ENCODE results near the gene TSPAN3.

Gene TSPAN3

DNA sequence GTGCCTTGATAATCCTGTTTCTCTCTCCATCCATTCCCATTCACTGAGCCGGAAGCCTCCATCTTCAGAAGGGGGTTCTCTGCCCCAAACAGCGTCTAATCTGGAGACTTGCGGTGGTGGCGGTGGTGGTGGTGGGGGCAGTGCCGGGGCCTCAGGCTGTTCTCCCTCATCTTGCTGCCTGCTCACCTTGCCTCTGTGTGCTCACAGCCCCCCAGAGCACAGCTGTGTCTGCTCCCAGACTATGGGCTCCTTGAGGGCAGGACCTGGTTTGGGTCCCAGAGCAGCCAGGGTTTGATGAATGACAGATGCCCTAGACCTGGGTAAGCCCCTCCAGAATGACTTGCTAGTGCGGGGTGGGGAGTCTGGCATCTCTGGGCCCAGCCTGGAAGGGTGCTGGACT lies 76.4 kb downstream of the TSPAN3 start:
- Histone ChIP-seq H3K36me3 (replicated peaks in 1 of 2; ENCODE audit: control insufficient read depth in 2 of 2, insufficient read depth in 2 of 2, low read length in 2 of 2) (no peaks in the 10 kb centered on the region), H2AK5ac (ENCODE audit: low read depth, low read length) (no peak overlapping the region), H3K4me2 (ENCODE audit: insufficient read depth, low read length, poor library complexity, severe bottlenecking) (no peak overlapping the region), H3K18ac (ENCODE audit: low read length) (peak overlapping the region; percentile 52), H3K23ac (ENCODE audit: low read depth, low read length, poor library complexity) (no peak overlapping the region), H4K8ac (ENCODE audit: low read depth, low read length) (no peak overlapping the region), H3K79me1 (ENCODE audit: low read depth, low read length) (no peaks in the 10 kb centered on the region), H3K9me3 (replicated peaks in 1 of 2; ENCODE audit: control insufficient read depth in 2 of 2, insufficient read depth in 1 of 2, low read depth in 1 of 2, low read length in 2 of 2) (no peaks in the 10 kb centered on the region), H3K27ac (replicated peaks; ENCODE audit: low read length) (no peak overlapping the region), H2BK15ac (ENCODE audit: low read length) (peak overlapping the region; percentile 54), H3K4me1 (ENCODE audit: control insufficient read depth in 2 of 2, insufficient read depth in 1 of 2, low read depth in 1 of 2, low read length in 2 of 2) (peaks cover 0 to 5% of the 10 kb centered on the region in 2 donors), H3K27me3 (ENCODE audit: control insufficient read depth in 3 of 3, insufficient read depth in 3 of 3, low read depth in 1 of 3, low read length in 3 of 3) (peaks cover 0 to 52% (median 0%) of the 10 kb centered on the region in 3 experiments), H3K9ac (ENCODE audit: low read depth, low read length, poor library complexity) (no peak overlapping the region), H2BK5ac (ENCODE audit: low read length) (no peak overlapping the region), H3K4ac (ENCODE audit: low read length) (no peak overlapping the region), H3K4me3 (ENCODE audit: low read length in 2 of 2) (no peak overlapping the region), H2BK12ac (ENCODE audit: low read length) (peak overlapping the region; percentile 24), H2BK120ac (ENCODE audit: low read depth, low read length) (no peak overlapping the region), H4K91ac (ENCODE audit: low read depth, low read length, poor library complexity) (no peak overlapping the region), H2AFZ (ENCODE audit: low read length) (peak overlapping the region; percentile 82), H3K14ac (ENCODE audit: low read length) (peak overlapping the region; percentile 63)
- no CpG with 5 or more reads among the region's 6 CpGs for WGBS, 2 donors (ENCODE audit: extremely low coverage in 2 of 2, insufficient read length in 2 of 2, insufficient replicate concordance in 1 of 2)
- DNase-seq (ENCODE audit: low spot score) = no peak

DNA sequence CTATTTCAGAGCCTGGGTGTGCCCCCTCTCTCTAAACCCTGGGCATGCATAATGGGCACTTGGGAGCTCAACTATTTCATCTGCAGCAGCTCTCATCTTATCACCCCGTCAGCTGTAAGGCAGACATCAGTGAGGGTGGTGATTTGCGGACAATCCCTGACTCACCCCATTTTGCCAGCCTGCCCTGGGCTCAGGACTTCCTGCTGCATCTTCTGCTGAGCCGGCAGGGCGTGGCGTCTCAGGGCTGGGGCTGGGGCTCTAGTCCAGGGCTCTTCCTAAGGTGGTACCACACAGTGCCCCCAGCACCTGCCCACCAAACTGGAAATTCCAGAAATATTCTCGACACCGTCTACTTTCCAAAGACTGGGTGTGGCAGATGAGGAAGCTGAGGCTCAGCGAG lies 76.9 kb downstream of the TSPAN3 start:
- Histone ChIP-seq H4K8ac (ENCODE audit: low read depth, low read length) (no peak overlapping the region), H3K4me3 (ENCODE audit: low read length in 2 of 2) (no peak overlapping the region), H4K91ac (ENCODE audit: low read depth, low read length, poor library complexity) (no peak overlapping the region), H3K4ac (ENCODE audit: low read length) (no peak overlapping the region), H3K9ac (ENCODE audit: low read depth, low read length, poor library complexity) (no peak overlapping the region), H3K79me1 (ENCODE audit: low read depth, low read length) (no peaks in the 10 kb centered on the region), H2BK120ac (ENCODE audit: low read depth, low read length) (peak overlapping the region; percentile 21), H2AFZ (ENCODE audit: low read length) (no peak overlapping the region), H2AK5ac (ENCODE audit: low read depth, low read length) (no peak overlapping the region), H2BK12ac (ENCODE audit: low read length) (no peak overlapping the region), H3K36me3 (replicated peaks in 1 of 2; ENCODE audit: control insufficient read depth in 2 of 2, insufficient read depth in 2 of 2, low read length in 2 of 2) (no peaks in the 10 kb centered on the region), H3K4me2 (ENCODE audit: insufficient read depth, low read length, poor library complexity, severe bottlenecking) (no peak overlapping the region), H2BK5ac (ENCODE audit: low read length) (no peak overlapping the region), H3K27ac (replicated peaks; ENCODE audit: low read length) (no peak overlapping the region), H3K27me3 (ENCODE audit: control insufficient read depth in 3 of 3, insufficient read depth in 3 of 3, low read depth in 1 of 3, low read length in 3 of 3) (peaks cover 0 to 50% (median 0%) of the 10 kb centered on the region in 3 experiments), H3K9me3 (replicated peaks in 1 of 2; ENCODE audit: control insufficient read depth in 2 of 2, insufficient read depth in 1 of 2, low read depth in 1 of 2, low read length in 2 of 2) (no peaks in the 10 kb centered on the region), H3K18ac (ENCODE audit: low read length) (peak overlapping the region; percentile 13), H2BK15ac (ENCODE audit: low read length) (no peak overlapping the region), H3K23ac (ENCODE audit: low read depth, low read length, poor library complexity) (no peak overlapping the region), H3K14ac (ENCODE audit: low read length) (no peak overlapping the region), H3K4me1 (ENCODE audit: control insufficient read depth in 2 of 2, insufficient read depth in 1 of 2, low read depth in 1 of 2, low read length in 2 of 2) (peaks cover 0 to 5% of the 10 kb centered on the region in 2 donors)
- no peak for DNase-seq (ENCODE audit: low spot score)
- WGBS, 2 donors (ENCODE audit: extremely low coverage in 2 of 2, insufficient read length in 2 of 2, insufficient replicate concordance in 1 of 2) = no CpG with 5 or more reads among the region's 8 CpGs

DNA sequence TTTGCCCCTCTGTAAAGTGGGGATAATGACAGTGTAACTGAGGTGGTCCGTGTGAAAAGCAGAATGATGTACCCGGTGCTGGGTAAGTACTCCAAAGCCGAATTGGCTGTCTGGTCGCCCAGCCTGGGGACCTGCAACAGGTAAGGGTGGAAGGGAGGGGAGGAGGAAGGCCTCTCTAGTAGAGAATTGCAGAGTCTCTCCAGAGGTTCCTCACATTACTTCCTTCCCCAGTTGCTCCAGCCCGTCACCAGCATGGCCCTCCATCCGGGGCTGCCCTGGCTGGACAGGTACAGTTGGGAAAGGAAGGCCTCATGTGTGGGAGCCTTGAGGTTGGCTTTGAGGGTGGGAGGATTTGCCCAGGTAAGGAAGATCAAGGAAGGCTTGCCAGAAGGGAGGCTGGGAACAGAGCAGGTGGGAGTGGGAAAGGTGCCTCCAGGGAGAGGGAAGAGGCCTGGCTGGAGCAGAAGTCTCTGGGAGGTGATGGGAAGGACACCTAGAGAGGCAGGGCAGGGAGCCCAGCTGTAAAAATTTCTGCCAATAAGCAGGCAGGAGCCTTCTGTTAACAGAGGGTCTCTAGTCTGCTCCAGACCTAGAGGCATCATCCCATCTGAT lies 77.7 kb downstream of the TSPAN3 start:
- Histone ChIP-seq H3K14ac (ENCODE audit: low read length) (no peak overlapping the region), H3K27me3 (ENCODE audit: control insufficient read depth in 3 of 3, insufficient read depth in 3 of 3, low read depth in 1 of 3, low read length in 3 of 3) (peaks cover 0 to 49% (median 0%) of the 10 kb centered on the region in 3 experiments), H3K4ac (ENCODE audit: low read length) (no peak overlapping the region), H2BK5ac (ENCODE audit: low read length) (no peak overlapping the region), H3K18ac (ENCODE audit: low read length) (peak overlapping the region; percentile 27), H3K4me2 (ENCODE audit: insufficient read depth, low read length, poor library complexity, severe bottlenecking) (no peak overlapping the region), H3K9ac (ENCODE audit: low read depth, low read length, poor library complexity) (peak overlapping the region; percentile 15), H3K9me3 (replicated peaks in 1 of 2; ENCODE audit: control insufficient read depth in 2 of 2, insufficient read depth in 1 of 2, low read depth in 1 of 2, low read length in 2 of 2) (no peaks in the 10 kb centered on the region), H4K8ac (ENCODE audit: low read depth, low read length) (no peak overlapping the region), H3K36me3 (replicated peaks in 1 of 2; ENCODE audit: control insufficient read depth in 2 of 2, insufficient read depth in 2 of 2, low read length in 2 of 2) (no peaks in the 10 kb centered on the region), H2BK12ac (ENCODE audit: low read length) (no peak overlapping the region), H3K23ac (ENCODE audit: low read depth, low read length, poor library complexity) (no peak overlapping the region), H2AK5ac (ENCODE audit: low read depth, low read length) (peak overlapping the region; percentile 7), H3K4me3 (ENCODE audit: low read length in 2 of 2) (no peak overlapping the region), H4K91ac (ENCODE audit: low read depth, low read length, poor library complexity) (no peak overlapping the region), H2BK15ac (ENCODE audit: low read length) (no peak overlapping the region), H2AFZ (ENCODE audit: low read length) (no peak overlapping the region), H3K4me1 (ENCODE audit: control insufficient read depth in 2 of 2, insufficient read depth in 1 of 2, low read depth in 1 of 2, low read length in 2 of 2) (peaks cover 4 to 7% of the 10 kb centered on the region in 2 donors), H2BK120ac (ENCODE audit: low read depth, low read length) (no peak overlapping the region), H3K79me1 (ENCODE audit: low read depth, low read length) (no peaks in the 10 kb centered on the region), H3K27ac (replicated peaks; ENCODE audit: low read length) (no peak overlapping the region)
- no CpG with 5 or more reads among the region's 6 CpGs for WGBS, 2 donors (ENCODE audit: extremely low coverage in 2 of 2, insufficient read length in 2 of 2, insufficient replicate concordance in 1 of 2)
- no peak for DNase-seq (ENCODE audit: low spot score)

DNA sequence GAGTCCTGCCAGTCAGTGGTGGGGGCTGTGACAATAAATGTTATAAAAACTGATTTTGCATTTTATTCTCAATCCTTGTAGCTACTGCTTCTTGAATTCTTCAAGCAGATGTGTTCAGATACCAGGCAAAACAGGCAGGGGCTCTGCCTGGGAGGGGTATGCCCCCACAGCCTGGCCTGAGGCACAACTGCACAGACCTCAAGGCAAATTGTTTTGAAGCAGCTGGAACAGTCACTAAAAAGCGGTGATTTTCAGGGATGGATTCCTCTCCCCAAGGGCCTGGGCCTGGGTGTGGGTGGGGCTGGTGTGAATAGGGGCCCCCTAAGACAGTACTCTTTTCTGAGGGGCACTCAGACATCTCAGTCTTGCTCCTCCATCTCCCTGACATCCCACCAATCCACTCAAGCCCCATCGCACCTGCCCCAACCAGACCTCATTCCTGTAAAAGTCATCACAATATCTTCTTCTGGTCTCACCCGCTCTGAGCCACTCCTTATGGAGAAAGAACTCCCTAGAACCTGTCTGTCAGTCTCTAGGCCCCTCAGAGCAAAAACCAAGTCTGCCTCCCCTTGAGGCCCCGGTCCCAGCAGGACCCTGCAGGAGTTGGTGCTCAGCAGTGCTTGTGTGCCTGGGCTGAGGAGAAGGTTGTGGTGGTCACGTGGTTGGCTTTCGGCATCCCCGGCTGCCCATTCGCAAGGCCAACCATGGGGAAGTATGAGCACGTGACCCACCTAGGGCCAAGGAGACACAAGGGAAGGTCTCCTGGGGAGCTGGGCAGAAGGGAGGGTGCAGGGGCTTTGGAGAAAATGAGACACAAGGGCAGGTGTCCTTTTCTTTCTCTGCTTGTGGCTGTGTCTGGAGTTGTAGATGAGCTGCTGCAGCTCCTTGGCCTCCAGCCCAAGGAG lies 78.9 kb downstream of the TSPAN3 start:
- H2BK120ac ChIP-seq (ENCODE audit: low read depth, low read length) = no peak overlapping the region
- no peak overlapping the region for H2AFZ ChIP-seq (ENCODE audit: low read length)
- no peak overlapping the region for H3K4me2 ChIP-seq (ENCODE audit: insufficient read depth, low read length, poor library complexity, severe bottlenecking)
- no peak overlapping the region for H3K4me3 ChIP-seq (ENCODE audit: low read length in 2 of 2)
- H2BK15ac ChIP-seq (ENCODE audit: low read length) = no peak overlapping the region
- peak overlapping the region; percentile 61 for H2BK5ac ChIP-seq (ENCODE audit: low read length)
- WGBS, 2 donors (ENCODE audit: extremely low coverage in 2 of 2, insufficient read length in 2 of 2, insufficient replicate concordance in 1 of 2) = no CpG with 5 or more reads among the region's 9 CpGs
- H3K14ac ChIP-seq (ENCODE audit: low read length) = no peak overlapping the region
- DNase-seq (ENCODE audit: low spot score) = no peak
- no peak overlapping the region for H4K91ac ChIP-seq (ENCODE audit: low read depth, low read length, poor library complexity)
- H3K36me3 ChIP-seq (replicated peaks in 1 of 2; ENCODE audit: control insufficient read depth in 2 of 2, insufficient read depth in 2 of 2, low read length in 2 of 2) = no peaks in the 10 kb centered on the region
- H3K9ac ChIP-seq (ENCODE audit: low read depth, low read length, poor library complexity) = no peak overlapping the region
- H4K8ac ChIP-seq (ENCODE audit: low read depth, low read length) = no peak overlapping the region
- H3K18ac ChIP-seq (ENCODE audit: low read length) = peak overlapping the region; percentile 88
- H3K27me3 ChIP-seq (ENCODE audit: control insufficient read depth in 3 of 3, insufficient read depth in 3 of 3, low read depth in 1 of 3, low read length in 3 of 3) = peaks cover 0 to 48% (median 0%) of the 10 kb centered on the region in 3 experiments
- H2AK5ac ChIP-seq (ENCODE audit: low read depth, low read length) = peak overlapping the region; percentile 49
- H3K9me3 ChIP-seq (replicated peaks in 1 of 2; ENCODE audit: control insufficient read depth in 2 of 2, insufficient read depth in 1 of 2, low read depth in 1 of 2, low read length in 2 of 2) = no peaks in the 10 kb centered on the region
- no peak overlapping the region for H3K4ac ChIP-seq (ENCODE audit: low read length)
- H3K4me1 ChIP-seq (ENCODE audit: control insufficient read depth in 2 of 2, insufficient read depth in 1 of 2, low read depth in 1 of 2, low read length in 2 of 2) = peaks cover 4 to 7% of the 10 kb centered on the region in 2 donors
- no peaks in the 10 kb centered on the region for H3K79me1 ChIP-seq (ENCODE audit: low read depth, low read length)
- no peak overlapping the region for H3K27ac ChIP-seq (replicated peaks; ENCODE audit: low read length)
- no peak overlapping the region for H2BK12ac ChIP-seq (ENCODE audit: low read length)
- H3K23ac ChIP-seq (ENCODE audit: low read depth, low read length, poor library complexity) = peak overlapping the region; percentile 29

Measured in neuronal stem cell (in vitro differentiated cells).